ENCODE data around the gene MAP3K14.

The MAP3K14 gene

GRCh38 chr17:45228763-45229539 is 87.9 kb downstream of the MAP3K14 start:
- Histone ChIP-seq H3K4me3 (peak overlapping the region in 6 of 7 experiments; percentile 0 to 21 (median 14)), H3K27ac (peak overlapping the region; percentile 52 to 98 (median 88))

DNA sequence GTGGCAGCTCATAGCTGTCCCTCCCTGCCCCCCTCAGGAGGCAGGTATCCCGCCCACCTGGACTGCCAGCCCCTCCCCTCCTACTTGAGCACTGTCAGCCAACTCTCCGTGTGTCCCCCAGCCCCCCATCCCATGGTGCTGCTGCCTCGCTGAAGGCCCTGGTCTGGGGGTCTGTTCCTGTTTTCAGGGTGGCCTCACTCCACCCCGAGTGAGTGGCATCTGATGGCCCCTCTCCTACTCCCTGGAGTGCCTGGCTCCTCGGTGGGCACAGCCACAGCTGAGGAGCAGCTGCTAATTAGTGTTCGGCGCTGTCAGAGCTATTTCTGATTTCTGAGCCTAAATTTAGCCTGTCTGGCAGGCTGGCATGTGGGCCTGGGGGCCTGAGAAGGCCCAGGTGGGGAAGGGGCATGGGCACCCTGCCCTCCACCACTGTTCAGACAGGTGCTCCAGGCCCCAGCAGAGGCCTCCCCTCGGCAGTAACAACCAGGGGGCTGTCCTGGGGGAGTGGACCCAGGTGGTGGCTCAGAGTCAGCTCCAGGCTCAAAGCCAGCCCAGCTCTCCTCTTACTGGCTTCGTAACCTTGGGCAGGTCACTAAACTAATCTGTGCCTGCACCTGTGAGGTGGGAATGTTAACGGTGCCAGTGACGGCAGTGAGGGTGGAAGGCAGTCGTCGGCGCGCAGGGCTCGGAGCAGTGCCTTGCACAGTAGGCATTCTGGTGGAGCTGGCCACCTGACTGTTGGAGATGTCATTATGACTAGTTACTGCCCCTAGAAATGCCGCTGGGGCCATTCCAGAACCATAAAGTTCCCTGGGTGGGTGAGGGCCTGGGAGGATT is 88.7 kb downstream of the MAP3K14 start:
- H3K27ac ChIP-seq: peak overlapping the region; percentile 52 to 98 (median 88)
- H3K4me3 ChIP-seq: peak overlapping the region in 5 of 7 experiments; percentile 0 to 21 (median 19)

DNA sequence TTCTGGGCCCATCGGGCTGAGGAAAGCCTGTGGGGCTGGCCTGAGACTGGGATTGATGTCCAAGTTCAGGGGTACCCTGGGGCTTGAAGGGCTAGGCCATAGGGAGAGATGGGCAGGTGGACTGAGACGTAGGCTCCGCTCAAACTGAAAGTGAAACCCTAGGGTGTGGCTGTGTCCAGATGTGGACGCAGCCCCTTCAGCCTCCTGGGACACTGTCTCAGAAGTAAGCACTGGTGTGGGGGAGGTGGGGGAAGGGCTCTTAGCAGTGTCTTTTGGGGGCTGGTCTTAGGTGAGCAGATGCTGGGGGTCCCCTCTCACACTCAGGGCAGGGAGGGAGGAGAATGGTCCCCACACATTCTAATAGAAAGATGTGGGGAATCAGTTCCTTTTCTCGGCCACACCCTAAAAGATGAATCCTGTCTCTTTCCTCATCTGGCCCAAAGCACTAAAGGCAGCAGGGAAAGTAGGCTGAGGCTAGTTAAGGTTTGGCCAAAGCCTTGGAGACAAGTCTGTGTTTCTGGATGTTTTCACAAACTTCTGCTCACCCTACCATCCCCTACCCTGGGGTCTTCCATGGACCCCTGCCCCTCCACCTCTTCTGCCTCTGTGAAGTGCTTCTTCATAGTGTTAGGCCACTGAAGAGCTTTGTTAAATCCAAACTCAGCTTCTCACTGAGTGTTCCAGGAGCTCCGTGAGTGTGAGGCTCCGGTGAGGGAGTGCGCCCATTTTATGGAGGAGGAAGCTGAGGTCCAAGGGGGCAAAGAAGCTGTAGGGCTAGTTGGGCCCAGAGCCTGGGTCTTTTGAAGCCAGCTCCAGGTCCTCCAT is 89.5 kb downstream of the MAP3K14 start:
- peak overlapping the region in 4 of 7 experiments; percentile 15 to 62 (median 32) for H3K4me3 ChIP-seq
- H3K27ac ChIP-seq: peak overlapping the region; percentile 42 to 98 (median 88)

- H3K4me3 ChIP-seq: peak overlapping the region in 4 of 7 experiments; percentile 15 to 62 (median 32)
- H3K27ac ChIP-seq: peak overlapping the region; percentile 42 to 98 (median 88)
Measured at GRCh38 chr17:45226576-45226975, 90.2 kb downstream of the MAP3K14 start.

DNA sequence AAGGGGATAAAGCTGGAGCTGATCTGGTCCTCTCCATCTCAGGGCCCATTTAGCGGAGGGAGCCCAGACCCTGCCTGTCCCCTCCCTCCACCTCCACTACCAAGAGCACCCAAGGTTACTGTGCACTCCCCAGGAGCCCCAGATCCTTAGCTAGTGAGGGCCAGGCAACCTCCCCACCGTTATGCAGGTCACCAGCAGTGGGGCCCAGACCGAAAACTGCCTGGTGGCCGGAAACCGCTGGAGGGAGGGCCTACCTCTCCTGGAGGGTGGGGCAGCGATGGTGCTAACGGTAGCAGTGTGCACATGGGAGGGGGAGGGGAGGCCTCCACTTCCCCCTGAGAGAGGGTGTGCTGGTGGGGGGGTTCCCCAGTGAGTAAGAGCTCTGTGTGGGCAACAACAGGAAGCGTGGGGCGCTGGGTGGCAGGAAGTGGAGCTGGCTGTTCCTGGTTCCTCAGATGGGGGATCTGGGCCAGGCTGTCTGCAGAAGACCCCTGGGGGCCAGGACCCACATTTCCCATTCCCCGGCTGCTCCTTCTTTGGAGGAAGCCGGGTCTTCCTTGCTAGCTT is 90.8 kb downstream of the MAP3K14 start:
- peak overlapping the region in 5 of 7 experiments; percentile 3 to 64 (median 46) for H3K4me3 ChIP-seq
- peak overlapping the region; percentile 42 to 98 (median 88) for H3K27ac ChIP-seq

GRCh38 chr17:45225051-45225700 is 91.6 kb downstream of the MAP3K14 start:
- H3K27ac ChIP-seq: peak overlapping the region; percentile 32 to 98 (median 87)
- peak overlapping the region in 6 of 7 experiments; percentile 19 to 64 (median 54) for H3K4me3 ChIP-seq

DNA sequence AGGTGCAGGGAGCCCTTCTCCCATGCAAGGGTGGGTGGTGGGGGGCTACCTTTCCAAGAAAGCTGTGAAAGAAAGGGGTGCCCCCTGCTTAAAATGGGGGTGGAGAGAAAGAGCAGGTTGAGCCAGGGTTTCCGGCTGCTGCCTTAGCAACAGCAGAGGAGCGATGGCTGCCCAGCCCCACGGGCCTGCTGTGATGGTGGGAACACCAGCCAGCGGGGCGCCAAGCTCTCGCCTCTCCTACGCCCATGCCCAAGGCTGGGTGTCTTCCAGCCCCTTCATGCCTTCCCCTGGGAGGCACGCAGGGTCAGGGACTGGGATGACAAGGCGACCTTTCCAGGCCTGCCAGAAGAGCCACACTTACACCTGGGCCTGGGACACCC is 92.2 kb downstream of the MAP3K14 start:
- Histone ChIP-seq H3K4me3 (peak overlapping the region; percentile 19 to 64 (median 46)), H3K27ac (peak overlapping the region in 20 of 21 experiments; percentile 63 to 98 (median 88))

- peak overlapping the region; percentile 35 to 64 (median 46) for H3K4me3 ChIP-seq
- peak overlapping the region in 20 of 21 experiments; percentile 63 to 98 (median 88) for H3K27ac ChIP-seq
Measured at GRCh38 chr17:45223539-45224528, 93.0 kb downstream of the MAP3K14 start.

GRCh38 chr17:45222996-45223538 is 93.8 kb downstream of the MAP3K14 start:
- Histone ChIP-seq H3K27ac (peak overlapping the region in 20 of 21 experiments; percentile 63 to 98 (median 88)), H3K4me3 (peak overlapping the region; percentile 35 to 64 (median 46))

- peak overlapping the region; percentile 35 to 64 (median 46) for H3K4me3 ChIP-seq
- peak overlapping the region; percentile 49 to 98 (median 87) for H3K27ac ChIP-seq
Measured at GRCh38 chr17:45222289-45222995, 94.4 kb downstream of the MAP3K14 start.

DNA sequence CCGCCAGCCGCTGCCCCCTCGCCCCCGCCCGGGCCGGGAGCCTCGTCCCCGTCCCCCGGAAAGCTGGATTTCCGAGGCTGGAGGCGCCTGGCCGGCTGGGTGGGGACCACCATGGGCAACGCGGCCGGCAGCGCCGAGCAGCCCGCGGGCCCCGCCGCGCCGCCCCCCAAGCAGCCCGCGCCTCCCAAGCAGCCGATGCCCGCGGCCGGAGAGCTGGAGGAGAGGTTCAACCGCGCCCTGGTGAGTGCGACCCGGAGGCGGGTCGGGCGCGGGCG is 94.9 kb downstream of the MAP3K14 start:
- peak overlapping the region; percentile 35 to 64 (median 46) for H3K4me3 ChIP-seq
- H3K27ac ChIP-seq: peak overlapping the region; percentile 49 to 98 (median 87)

DNA sequence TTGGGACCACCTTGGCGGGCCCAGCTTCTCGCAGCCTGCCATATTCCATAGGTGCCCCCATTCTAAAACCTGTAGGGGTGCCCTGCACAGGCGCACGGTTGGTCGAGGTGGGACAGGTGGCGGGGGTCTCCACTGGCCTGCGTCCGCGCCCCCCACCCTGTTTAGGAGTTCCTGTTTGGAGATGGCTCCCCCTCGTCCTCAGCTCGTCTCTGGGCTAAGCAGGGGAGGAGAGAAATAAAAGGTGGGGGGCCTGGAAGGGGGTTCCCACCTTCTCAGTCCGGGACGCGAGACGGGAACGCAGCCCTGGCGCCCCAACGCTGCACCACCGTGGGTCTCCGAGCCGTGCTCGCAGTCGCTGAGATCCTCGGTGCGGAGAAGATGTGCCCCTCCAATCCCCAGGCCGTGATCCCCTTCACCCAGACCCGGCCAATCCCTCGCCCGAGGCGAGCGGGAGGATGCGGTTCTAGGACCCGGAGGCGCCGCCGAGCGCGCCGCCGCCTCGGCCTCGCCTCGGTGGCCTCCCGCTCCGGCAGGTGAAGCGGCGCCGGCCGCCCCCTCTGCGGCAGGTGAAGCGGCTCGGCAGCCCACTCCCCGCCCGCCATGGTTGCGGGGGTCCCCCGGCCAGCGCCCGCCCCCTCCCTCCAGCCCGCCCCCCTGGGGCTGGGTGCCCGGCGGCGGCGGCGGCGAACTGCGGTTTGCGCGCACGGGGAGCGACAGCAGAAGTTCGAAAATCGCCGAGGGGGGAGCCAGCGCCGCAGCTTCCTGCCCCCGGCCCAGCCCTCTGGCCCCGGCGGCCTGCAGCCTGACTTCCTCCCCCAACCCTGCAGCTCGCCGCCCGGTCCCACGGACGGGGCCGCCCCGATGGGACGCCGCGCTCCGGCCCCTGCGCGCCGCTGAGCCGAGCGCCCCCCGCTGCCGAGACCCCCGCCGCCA is 95.5 kb downstream of the MAP3K14 start, which contains the start of gene FMNL1:
Gene FMNL1, plus strand, starts transcription at position 805 of the 933 bp plus-strand sequence. CDS start 240 bp downstream, outside the sequence.
- Histone ChIP-seq H3K27ac (peak within 1 kb of the TSS; percentile 49 to 98 (median 87)), H3K4me3 (peak within 1 kb of the TSS; percentile 35 to 64 (median 46))

- Histone ChIP-seq H3K4me3 (peak overlapping the region in 2 of 7 experiments; percentile 62 to 64), H3K27ac (peak overlapping the region in 6 of 21 experiments; percentile 81 to 98 (median 90))
Measured at GRCh38 chr17:45220079-45220478, 96.7 kb downstream of the MAP3K14 start.

DNA sequence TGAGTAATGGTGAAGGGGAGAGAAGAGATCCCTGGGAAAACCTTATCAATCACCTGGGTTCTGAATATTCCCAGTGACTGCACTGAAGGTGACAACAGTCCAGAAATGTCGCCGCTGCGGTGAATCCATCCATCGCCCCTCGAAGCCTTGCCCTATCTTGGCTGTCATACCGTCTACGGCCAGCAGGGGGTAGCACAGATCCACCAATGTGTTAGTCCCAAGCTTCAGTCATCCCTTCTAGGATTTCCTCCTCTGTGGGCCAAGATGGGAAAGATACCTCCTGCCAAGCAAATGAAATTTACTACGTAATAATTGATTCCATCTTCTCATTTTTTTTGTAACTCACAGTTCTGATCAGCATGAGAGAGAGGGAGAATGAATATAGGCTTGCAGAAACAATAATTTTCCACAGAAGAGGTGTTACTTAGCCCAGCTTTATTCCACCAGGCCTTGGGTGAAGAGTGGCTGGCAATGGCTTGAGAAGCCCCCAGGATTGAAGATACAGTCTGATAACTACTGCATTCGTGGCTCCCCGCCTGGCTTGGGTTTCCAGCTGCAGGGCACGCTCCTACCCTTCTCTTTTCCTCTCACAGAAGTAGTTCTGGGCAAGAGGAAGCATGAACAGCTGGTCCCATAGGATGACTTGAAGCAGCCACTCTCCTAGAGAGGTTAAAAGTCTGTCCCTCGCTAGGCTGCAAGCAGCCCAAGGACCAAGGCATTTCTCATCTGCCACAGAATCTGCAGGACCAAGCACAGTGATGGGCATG is 97.7 kb downstream of the MAP3K14 start:
- Histone ChIP-seq H3K27ac (peak overlapping the region in 6 of 21 experiments; percentile 2 to 98 (median 66)), H3K4me3 (no peak overlapping the region)
